K562 (cell line): ENCODE results near the gene ACKR2. TPM values are rescaled to one million over a fixed set of nuclear protein-coding genes. Genes with fewer than 3 reads are reported as not detected.

Source experiments
- CBFA2T3 ChIP-seq: fragments of 450-650 bp; IDR thresholded peaks from 2 replicates; pipeline ENCODE4 v1.6.1; 2017
- CC2D1A ChIP-seq: fragments of 450-650 bp; IDR thresholded peaks from 2 replicates; pipeline ENCODE4 v1.6.1; 2017; ENCODE audit warnings: mild to moderate bottlenecking
- CXXC5 ChIP-seq: fragments of 250-450 bp; sonication (Bioruptor Pico); IDR thresholded peaks from 2 replicates; pipeline ENCODE4 v1.8.0; 2022; ENCODE audit warnings: inconsistent platforms, mild to moderate bottlenecking, moderate library complexity
- DMBX1 ChIP-seq: fragments of 250-450 bp; sonication (Bioruptor Pico); IDR thresholded peaks from 2 replicates; pipeline ENCODE4 v1.8.0; 2022; ENCODE audit warnings: inconsistent platforms, mild to moderate bottlenecking, moderate library complexity, borderline replicate concordance
- EHMT2 ChIP-seq: fragments of 450-650 bp; IDR thresholded peaks from 2 replicates; pipeline ENCODE4 v1.6.1; 2018; ENCODE audit warnings: antibody characterized with exemption
- ETV1 ChIP-seq: fragments of 450-650 bp; conservative IDR thresholded peaks from 2 replicates; pipeline ENCODE4 v1.6.1; 2016; ENCODE audit warnings: missing genetic modification characterization, control low read depth, low read depth, missing compliant biosample characterization
- ETV5 ChIP-seq: sonication (generic); formaldehyde crosslinking; IDR thresholded peaks from 2 replicates; pipeline ENCODE4 v1.4.0; 2020; ENCODE audit warnings: low read depth, mild to moderate bottlenecking, missing genetic modification reagents
- FOXK1 ChIP-seq: sonication (generic); formaldehyde crosslinking; IDR thresholded peaks from 2 replicates; pipeline ENCODE4 v1.8.0; 2022; ENCODE audit warnings: missing genetic modification reagents, mild to moderate bottlenecking, borderline replicate concordance
- IRF2 ChIP-seq: sonication (generic); formaldehyde crosslinking; IDR thresholded peaks from 2 replicates; pipeline ENCODE4 v1.8.1; 2022; ENCODE audit warnings: mild to moderate bottlenecking, missing genetic modification reagents
- KLF1 ChIP-seq: fragments of 450-650 bp; IDR thresholded peaks from 2 replicates; pipeline ENCODE4 v1.6.1; 2016; ENCODE audit warnings: missing genetic modification characterization, missing compliant biosample characterization
- MBD1 ChIP-seq: fragments of 250-450 bp; sonication (Bioruptor Pico); IDR thresholded peaks from 2 replicates; pipeline ENCODE4 v1.8.0; 2022; ENCODE audit warnings: inconsistent platforms
- NFE2 ChIP-seq: IDR thresholded peaks from 2 replicates; pipeline ENCODE4 v1.6.1; 2014; ENCODE audit warnings: antibody characterized with exemption, low read depth
- NR2C1 ChIP-seq, 2 experiments: fragments of 450-650 bp; IDR thresholded peaks; 2 replicates each; pipeline ENCODE4 v1.6.1; 2017; ENCODE audit warnings: mild to moderate bottlenecking in 2 of 2, antibody characterized with exemption in 1 of 2, inconsistent platforms in 1 of 2, missing compliant biosample characterization in 1 of 2, missing genetic modification characterization in 1 of 2
- PHB ChIP-seq: fragments of 250-450 bp; sonication (Bioruptor Pico); IDR thresholded peaks from 2 replicates; pipeline ENCODE4 v1.5.0; 2021
- PRDM10 ChIP-seq: fragments of 450-650 bp; IDR thresholded peaks from 2 replicates; pipeline ENCODE4 v1.6.1; 2018; ENCODE audit not compliant: partially characterized antibody
- TCF15 ChIP-seq: fragments of 250-450 bp; sonication (Bioruptor Pico); IDR thresholded peaks from 2 replicates; pipeline ENCODE4 v1.8.0; 2022; ENCODE audit warnings: moderate library complexity, mild to moderate bottlenecking, inconsistent platforms
- ZKSCAN8 ChIP-seq: fragments of 200-800 bp; sonication (Bioruptor generic); IDR thresholded peaks from 2 replicates; pipeline ENCODE4 v1.6.1; 2016; ENCODE audit warnings: missing genetic modification characterization, missing compliant biosample characterization
- ZNF197 ChIP-seq: fragments of 200-800 bp; sonication (Bioruptor generic); IDR thresholded peaks from 2 replicates; pipeline ENCODE4 v1.6.1; 2016; ENCODE audit warnings: low read depth, missing genetic modification characterization, missing compliant biosample characterization
- ZNF444 ChIP-seq: fragments of 250-450 bp; sonication (Bioruptor Pico); IDR thresholded peaks from 2 replicates; pipeline ENCODE4 v1.4.0; 2020; ENCODE audit warnings: mild to moderate bottlenecking, moderate library complexity
- ZNF644 ChIP-seq: fragments of 200-800 bp; sonication (Bioruptor generic); IDR thresholded peaks from 2 replicates; pipeline ENCODE4 v1.6.1; 2016; ENCODE audit warnings: low read depth, missing genetic modification characterization, missing compliant biosample characterization
- ZNF740 ChIP-seq, 3 experiments: fragments of 200-800 bp in 1 of 3; sonication (Bioruptor generic) in 1 of 3; sonication (generic) in 1 of 3; formaldehyde crosslinking in 1 of 3; IDR thresholded peaks; 2 replicates each; pipeline versions ENCODE4 v1.6.1 to v1.8.0; 2016 to 2022; ENCODE audit warnings: mild to moderate bottlenecking in 2 of 3, missing compliant biosample characterization in 2 of 3, missing genetic modification characterization in 2 of 3, missing genetic modification reagents in 1 of 3
- ZNF79 ChIP-seq: fragments of 250-450 bp; sonication (Bioruptor Pico); IDR thresholded peaks from 2 replicates; pipeline ENCODE4 v1.4.0; 2020; ENCODE audit warnings: low read depth, mild to moderate bottlenecking, moderate library complexity
- polyA plus RNA-seq, 8 experiments: library from polyadenylated mRNA; depleted of rRNA in 4 of 8; stranded (reverse) in 5 of 8; unstranded in 3 of 8; fragments of >200 nt; fragmentation: Nextera tagmentation in 2 of 8; fragmentation: Illumina TruSeq in 1 of 8; extraction: Ambion mirVana in 2 of 8; extraction: Trizol in 1 of 8; gene quantifications; 2 replicates each; pipeline versions ENCODE4 v1.2.1 to v1.2.3, GENCODE V29; 2011 to 2014; ENCODE audit warnings: inconsistent platforms in 1 of 8, missing spikeins in 1 of 8
- total RNA-seq, 7 experiments: library from RNA; depleted of rRNA in 6 of 7; stranded (reverse); fragments of >200 nt in 6 of 7; fragmentation: Illumina TruSeq in 2 of 7; extraction: Trizol in 2 of 7; gene quantifications; 2 replicates each; pipeline versions ENCODE4 v1.2.1 to v1.2.3, GENCODE V29; 2011 to 2021; ENCODE audit warnings: low replicate concordance in 1 of 7

The ACKR2 gene
- total and polyA plus RNA-seq, 9 of the 15 experiments (the other 6 are each of a cell fraction or from before 2014, with no cell fraction given): 0.03 to 0.69 (median 0.25) TPM; not detected in 1

- TF ChIP-seq ZNF740 (CRISPR knock-in tag; IDR thresholded peaks at IDR 0.05) (no peak), ZNF740 (tag; IDR thresholded peaks at IDR 0.05) (peak in 1 of 2 experiments; percentile 59; a peak in 1 of 4 replicates), ZNF79 (CRISPR knock-in tag) (no peak), ETV5 (CRISPR knock-in tag) (no peak), ZNF644 (tag) (no peak), KLF1 (tag) (no peak), FOXK1 (no peak), NR2C1 (IDR thresholded peaks at IDR 0.05) (no peak), NR2C1 (tag; IDR thresholded peaks at IDR 0.05) (peak; percentile 73), CXXC5 (peak; percentile 18; the same call in 1 of the 2 replicates), ZNF197 (CRISPR knock-in tag) (no peak), MBD1 (CRISPR knock-in tag) (no peak), ETV1 (tag) (0 out of 2 replicates have a peak, but pooled peaks have one; percentile 28), CBFA2T3 (0 out of 2 replicates have a peak, but pooled peaks have one; percentile 19), CC2D1A (no peak), PRDM10 (no peak), ZNF444 (CRISPR knock-in tag) (no peak), DMBX1 (CRISPR knock-in tag) (peak; percentile 88), ZKSCAN8 (CRISPR knock-in tag) (peak; percentile 74; the same call in 1 of the 2 replicates), TCF15 (no peak), PHB (CRISPR knock-in tag) (no peak), IRF2 (CRISPR knock-in tag) (no peak), NFE2 (no peak), EHMT2 (no peak)
These were observed 1.3 kb upstream of the ACKR2 start (continued) for GRCh38 chr3:42807929-42808328.
